Activated CD4-positive, alpha-beta memory T cell treated with anti-CD3 and anti-CD28 coated beads, Interleukin-2, amount 10 ng/mL, durations not matched to agents 7 days and 5 days (primary cell): ENCODE measurements around the gene HGFAC. TPM values are rescaled to one million over a fixed set of nuclear protein-coding genes. Genes with fewer than 3 reads are reported as not detected.

ENCODE experiments used
- CTCF ChIA-PET: fragments of 350-600 bp; sonication (Branson Sonifier 250); formaldehyde crosslinking; loops from one replicate; lab custom pipeline; 2021; ENCODE audit warnings: antibody characterized with exemption, inconsistent platforms; lab: Charles Lee
- POLR2A ChIA-PET: fragments of 350-600 bp; sonication (Branson Sonifier 250); formaldehyde crosslinking; loops from one replicate; lab custom pipeline; 2021; ENCODE audit warnings: antibody characterized with exemption; lab: Charles Lee
- DNase-seq: peaks from one replicate; pipeline ENCODE4 v3.0.0-alpha.2; 2020
- H3K27ac Mint-ChIP-seq: one replicate; pipeline ENCODE4 v1.8.0; 2021; ENCODE audit warnings: mild to moderate bottlenecking, mixed read lengths
- H3K27me3 Mint-ChIP-seq: one replicate; pipeline ENCODE4 v1.8.0; 2021; ENCODE audit warnings: mixed read lengths
- H3K36me3 Mint-ChIP-seq: one replicate; pipeline ENCODE4 v1.8.0; 2021; ENCODE audit warnings: low read depth, mixed read lengths
- H3K4me1 Mint-ChIP-seq: one replicate; pipeline ENCODE4 v1.8.0; 2021; ENCODE audit warnings: mixed read lengths
- H3K4me3 Mint-ChIP-seq: one replicate; pipeline ENCODE4 v1.8.0; 2021; ENCODE audit warnings: mild to moderate bottlenecking, mixed read lengths
- H3K9me3 Mint-ChIP-seq: one replicate; pipeline ENCODE4 v1.8.0; 2021; ENCODE audit warnings: mixed read lengths
- total RNA-seq, 2 experiments: library from RNA; stranded (reverse); gene quantifications; one replicate each; pipeline ENCODE4 v1.2.3, GENCODE V29; 2021

Gene HGFAC
- total RNA-seq, 2 experiments from 2014 or later: not detected

GRCh38 chr4:3467601-3468031 is 25.8 kb downstream of the HGFAC start:
- Mint-ChIP-seq H3K9me3 (no peaks in the 10 kb centered on the region), H3K4me3 (no peak overlapping the region), H3K27ac (no peak overlapping the region), H3K4me1 (no peaks in the 10 kb centered on the region), H3K27me3 (peaks cover 13% of the 10 kb centered on the region), H3K36me3 (no peaks in the 10 kb centered on the region)
- no peak for DNase-seq
- ChIA-PET CTCF (no interaction called here), POLR2A (no interaction called here)

- H3K27ac Mint-ChIP-seq: no peak overlapping the region
- H3K9me3 Mint-ChIP-seq: no peaks in the 10 kb centered on the region
- H3K27me3 Mint-ChIP-seq: peaks cover 10% of the 10 kb centered on the region
- H3K4me3 Mint-ChIP-seq: no peak overlapping the region
- H3K36me3 Mint-ChIP-seq: no peaks in the 10 kb centered on the region
- DNase-seq: no peak
- no peaks in the 10 kb centered on the region for H3K4me1 Mint-ChIP-seq
- CTCF ChIA-PET: no interaction called here
- POLR2A ChIA-PET: no interaction called here
These were observed 26.4 kb downstream of the HGFAC start for GRCh38 chr4:3468154-3468553.

GRCh38 chr4:3468804-3469203 is 27.0 kb downstream of the HGFAC start:
- DNase-seq: no peak
- Mint-ChIP-seq H3K4me1 (no peaks in the 10 kb centered on the region), H3K27me3 (peaks cover 10% of the 10 kb centered on the region), H3K9me3 (no peaks in the 10 kb centered on the region), H3K4me3 (no peak overlapping the region), H3K27ac (no peak overlapping the region), H3K36me3 (no peaks in the 10 kb centered on the region)
- ChIA-PET POLR2A (no interaction called here), CTCF (no interaction called here)

- H3K4me3 Mint-ChIP-seq: no peak overlapping the region
- peaks cover 6% of the 10 kb centered on the region for H3K27me3 Mint-ChIP-seq
- no peaks in the 10 kb centered on the region for H3K36me3 Mint-ChIP-seq
- no peaks in the 10 kb centered on the region for H3K4me1 Mint-ChIP-seq
- DNase-seq: no peak
- H3K9me3 Mint-ChIP-seq: no peaks in the 10 kb centered on the region
- H3K27ac Mint-ChIP-seq: no peak overlapping the region
- ChIA-PET CTCF (no interaction called here), POLR2A (no interaction called here)
These were observed 27.8 kb downstream of the HGFAC start for GRCh38 chr4:3469386-3470243.

GRCh38 chr4:3470244-3471097 is 28.7 kb downstream of the HGFAC start:
- H3K27me3 Mint-ChIP-seq: peaks cover under 1% of the 10 kb centered on the region

GRCh38 chr4:3471098-3471760 is 29.5 kb downstream of the HGFAC start:
- no peak overlapping the region for H3K27ac Mint-ChIP-seq
- CTCF ChIA-PET: interaction anchor here (1.2 kb wide), 1 partner anchor 9 kb away, joined by 4 read pairs; no protein-coding TSS in a partner anchor
- H3K27me3 Mint-ChIP-seq: no peaks in the 10 kb centered on the region
- no peak for DNase-seq
- no peak overlapping the region for H3K4me3 Mint-ChIP-seq
- no peaks in the 10 kb centered on the region for H3K4me1 Mint-ChIP-seq
- no peaks in the 10 kb centered on the region for H3K9me3 Mint-ChIP-seq
- no peaks in the 10 kb centered on the region for H3K36me3 Mint-ChIP-seq
- POLR2A ChIA-PET: no interaction called here

More at GRCh38 chr4:3470244-3471097, 28.7 kb downstream of the HGFAC start:
- ChIA-PET CTCF (interaction anchor here (1.2 kb wide), 1 partner anchor 10 kb away, joined by 4 read pairs; no protein-coding TSS in a partner anchor), POLR2A (no interaction called here)
- DNase-seq: no peak
- Mint-ChIP-seq H3K36me3 (no peaks in the 10 kb centered on the region), H3K9me3 (no peaks in the 10 kb centered on the region), H3K27ac (no peak overlapping the region), H3K4me3 (no peak overlapping the region), H3K4me1 (no peaks in the 10 kb centered on the region)

- Mint-ChIP-seq H3K27me3 (no peaks in the 10 kb centered on the region), H3K27ac (no peak overlapping the region), H3K4me3 (no peak overlapping the region), H3K36me3 (no peaks in the 10 kb centered on the region), H3K4me1 (no peaks in the 10 kb centered on the region), H3K9me3 (no peaks in the 10 kb centered on the region)
- no peak for DNase-seq
- ChIA-PET POLR2A (no interaction called here), CTCF (interaction anchor here (1.2 kb wide), 1 partner anchor 8 kb away, joined by 4 read pairs; no protein-coding TSS in a partner anchor)
These were observed 30.1 kb downstream of the HGFAC start for GRCh38 chr4:3471886-3472285.

GRCh38 chr4:3472411-3473141 is 30.8 kb downstream of the HGFAC start:
- Mint-ChIP-seq H3K36me3 (no peaks in the 10 kb centered on the region), H3K4me3 (no peak overlapping the region), H3K9me3 (no peaks in the 10 kb centered on the region), H3K27ac (no peak overlapping the region), H3K4me1 (no peaks in the 10 kb centered on the region), H3K27me3 (no peaks in the 10 kb centered on the region)
- CTCF ChIA-PET: no interaction called here
- POLR2A ChIA-PET: no interaction called here
- no peak for DNase-seq

GRCh38 chr4:3473181-3473950 is 31.6 kb downstream of the HGFAC start:
- ChIA-PET CTCF (no interaction called here), POLR2A (no interaction called here)
- Mint-ChIP-seq H3K36me3 (no peaks in the 10 kb centered on the region), H3K4me1 (no peaks in the 10 kb centered on the region), H3K27me3 (no peaks in the 10 kb centered on the region), H3K27ac (no peak overlapping the region), H3K4me3 (no peak overlapping the region), H3K9me3 (no peaks in the 10 kb centered on the region)
- no peak for DNase-seq

- no peaks in the 10 kb centered on the region for H3K36me3 Mint-ChIP-seq
- ChIA-PET CTCF (no interaction called here), POLR2A (no interaction called here)
- H3K9me3 Mint-ChIP-seq: no peaks in the 10 kb centered on the region
- H3K4me3 Mint-ChIP-seq: no peak overlapping the region
- H3K27me3 Mint-ChIP-seq: no peaks in the 10 kb centered on the region
- H3K27ac Mint-ChIP-seq: no peak overlapping the region
- no peaks in the 10 kb centered on the region for H3K4me1 Mint-ChIP-seq
- no peak for DNase-seq
These were observed 32.4 kb downstream of the HGFAC start for GRCh38 chr4:3473996-3474765.

GRCh38 chr4:3475041-3475712 is 33.4 kb downstream of the HGFAC start:
- Mint-ChIP-seq H3K4me3 (no peak overlapping the region), H3K9me3 (no peaks in the 10 kb centered on the region), H3K27ac (no peak overlapping the region), H3K4me1 (no peaks in the 10 kb centered on the region), H3K36me3 (no peaks in the 10 kb centered on the region), H3K27me3 (no peaks in the 10 kb centered on the region)
- ChIA-PET POLR2A (no interaction called here), CTCF (no interaction called here)
- DNase-seq: no peak
